NCI-H2227 (cell line): ENCODE measurements around the gene EIF1.
A peak's percentile ranks its signal among the peaks of the same experiment; 100 is the strongest.
"Not testable (repeated sequence)": the region's sequence is repeated elsewhere in the genome, so short reads cannot be mapped to it uniquely, and the experiment has no call there.

Experiments used
- DNase-seq: peaks from one replicate; lab custom pipeline; 2025; ENCODE audit not compliant: unreplicated experiment; lab: John Stamatoyannopoulos, UW

The EIF1 gene

GRCh38 chr17:41678411-41678906 is 10.2 kb upstream of the EIF1 start:
- no peak for DNase-seq

GRCh38 chr17:41678907-41679739 is 9.6 kb upstream of the EIF1 start:
- DNase-seq: no peak

DNA sequence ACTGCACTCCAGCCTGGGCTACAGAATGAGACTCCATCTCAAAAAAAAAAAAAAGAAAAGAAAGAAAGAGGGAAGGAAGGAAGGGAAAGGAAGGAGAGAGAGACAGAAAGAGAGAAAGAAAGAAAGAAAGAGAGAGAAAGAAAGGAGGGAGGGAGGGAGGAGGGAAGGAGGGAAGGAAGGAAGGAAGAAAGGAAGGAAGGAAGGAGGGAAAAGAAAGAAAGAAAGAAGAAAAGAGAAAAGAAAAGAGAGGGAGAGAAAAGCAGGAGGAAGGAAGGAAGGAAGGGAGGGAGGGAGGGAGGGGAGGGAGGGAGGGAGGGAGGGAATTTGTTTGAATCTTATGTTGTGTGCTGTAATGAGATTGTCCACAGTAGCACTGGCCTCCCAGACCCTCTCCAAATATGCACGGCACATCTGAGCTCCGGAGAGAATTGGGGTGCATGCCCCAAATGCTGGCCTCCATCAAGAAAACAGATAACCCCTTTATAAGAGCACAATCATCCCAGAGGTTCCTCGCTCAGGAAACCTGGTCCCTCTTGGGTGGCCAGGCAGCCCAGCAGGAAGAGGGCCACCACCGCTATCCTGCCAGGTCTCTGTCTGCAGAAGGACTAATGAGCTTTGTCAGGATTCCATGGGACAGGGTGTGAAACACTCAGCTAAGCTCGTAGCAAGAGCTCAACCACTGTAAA is 8.8 kb upstream of the EIF1 start:
- no peak for DNase-seq

DNA sequence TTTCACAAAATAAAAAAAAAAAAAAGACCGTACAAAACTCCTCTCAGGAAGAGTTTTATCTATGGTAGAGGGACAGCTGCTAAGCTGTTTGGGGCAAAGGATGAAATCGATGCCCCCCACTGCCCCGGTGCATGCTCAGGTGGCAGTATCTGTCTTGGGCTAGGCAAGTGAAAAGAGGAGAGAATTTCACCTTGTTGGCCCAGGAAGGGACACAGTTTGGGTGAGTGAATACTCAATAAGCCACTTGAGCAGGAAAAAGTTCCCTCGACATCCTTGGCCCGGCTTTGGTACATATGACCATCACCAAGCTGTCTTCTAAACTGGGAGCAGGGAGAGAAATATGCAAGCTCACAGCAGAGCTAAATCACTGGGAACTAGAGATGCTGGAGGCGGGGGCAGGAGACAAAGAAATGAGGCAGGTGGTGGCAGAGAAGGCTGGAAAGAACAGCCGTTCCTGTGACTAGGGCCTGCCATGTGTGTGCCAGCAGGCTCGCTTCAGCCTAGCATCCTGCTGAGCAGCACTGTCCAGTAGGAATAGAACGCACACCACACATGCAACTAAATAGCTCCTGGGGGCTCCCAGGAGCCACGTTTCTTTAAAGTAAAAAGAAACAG is 8.2 kb upstream of the EIF1 start:
- peak; percentile 42 for DNase-seq

GRCh38 chr17:41681776-41682175 is 6.9 kb upstream of the EIF1 start:
- no peak for DNase-seq

DNA sequence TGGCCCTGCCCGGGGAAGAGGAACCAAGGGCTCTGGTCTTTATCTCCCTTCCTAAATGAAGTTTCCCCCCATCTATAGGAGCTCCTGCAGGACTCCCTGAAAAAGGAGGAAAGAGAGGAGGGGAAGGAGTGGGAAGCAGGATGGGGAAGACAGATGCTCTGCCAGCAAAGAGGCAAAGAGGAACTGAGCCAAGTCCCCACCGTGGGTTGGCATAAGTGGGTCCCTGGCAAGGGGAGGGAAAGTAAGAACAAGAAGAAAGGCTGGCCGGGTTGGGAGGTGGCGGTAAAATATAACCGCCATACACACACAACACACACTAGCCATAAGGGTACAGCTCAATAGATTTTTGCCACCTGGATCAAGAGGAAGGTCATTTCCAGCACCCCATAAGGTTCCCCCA is 6.1 kb upstream of the EIF1 start:
- DNase-seq: no peak

GRCh38 chr17:41683441-41684007 is 5.2 kb upstream of the EIF1 start:
- peak; percentile 47 for DNase-seq

DNA sequence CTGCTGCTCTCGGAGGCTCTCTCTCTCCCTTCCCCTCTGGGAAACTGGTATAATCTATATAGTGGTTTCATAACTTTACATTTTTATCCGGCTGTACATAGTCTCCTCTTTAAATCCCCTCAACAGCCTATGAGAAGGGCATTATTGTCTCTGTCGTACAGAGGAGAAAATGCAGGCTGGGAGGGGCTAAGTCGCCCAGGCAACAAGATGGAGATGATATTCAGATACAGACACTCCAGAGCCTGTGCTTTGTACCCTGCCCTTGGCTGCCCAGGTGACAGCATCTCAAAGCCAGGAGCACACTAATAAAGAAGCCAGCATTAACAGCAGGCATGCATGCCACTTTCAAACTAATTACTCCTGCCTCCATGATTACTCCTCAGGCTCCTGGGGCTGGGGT is 4.7 kb upstream of the EIF1 start:
- DNase-seq: peak; percentile 51

- not testable (repeated sequence) for DNase-seq
Observed at GRCh38 chr17:41685753-41686152, 2.9 kb upstream of the EIF1 start.

DNA sequence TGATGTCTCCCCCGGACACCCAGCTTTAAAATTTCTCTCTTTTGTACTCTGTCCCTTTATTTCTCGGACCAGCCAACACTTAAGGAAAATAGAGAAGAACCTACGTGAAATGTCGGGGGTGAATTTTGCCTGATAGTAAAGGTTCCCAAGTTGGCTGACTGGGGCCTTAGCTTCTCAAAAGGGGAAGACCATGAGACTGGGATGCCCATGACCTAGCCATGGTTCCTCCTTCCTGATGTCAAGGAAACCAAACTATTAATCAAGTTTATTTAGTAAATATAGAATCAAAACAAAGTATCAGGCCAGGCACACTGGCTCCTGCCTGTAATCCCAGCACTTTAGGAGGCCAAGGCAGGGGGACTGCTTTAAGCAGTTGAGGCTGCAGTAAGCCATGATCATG is 2.4 kb upstream of the EIF1 start:
- no peak for DNase-seq

- DNase-seq: peak; percentile 73
Observed at GRCh38 chr17:41687828-41688640, 651 bp upstream of the EIF1 start.

- peak; percentile 77 for DNase-seq
Observed at GRCh38 chr17:41689497-41690299, 1.0 kb downstream of the EIF1 start.

- no peak for DNase-seq
Observed at GRCh38 chr17:41690497-41690896, 1.8 kb downstream of the EIF1 start.

DNA sequence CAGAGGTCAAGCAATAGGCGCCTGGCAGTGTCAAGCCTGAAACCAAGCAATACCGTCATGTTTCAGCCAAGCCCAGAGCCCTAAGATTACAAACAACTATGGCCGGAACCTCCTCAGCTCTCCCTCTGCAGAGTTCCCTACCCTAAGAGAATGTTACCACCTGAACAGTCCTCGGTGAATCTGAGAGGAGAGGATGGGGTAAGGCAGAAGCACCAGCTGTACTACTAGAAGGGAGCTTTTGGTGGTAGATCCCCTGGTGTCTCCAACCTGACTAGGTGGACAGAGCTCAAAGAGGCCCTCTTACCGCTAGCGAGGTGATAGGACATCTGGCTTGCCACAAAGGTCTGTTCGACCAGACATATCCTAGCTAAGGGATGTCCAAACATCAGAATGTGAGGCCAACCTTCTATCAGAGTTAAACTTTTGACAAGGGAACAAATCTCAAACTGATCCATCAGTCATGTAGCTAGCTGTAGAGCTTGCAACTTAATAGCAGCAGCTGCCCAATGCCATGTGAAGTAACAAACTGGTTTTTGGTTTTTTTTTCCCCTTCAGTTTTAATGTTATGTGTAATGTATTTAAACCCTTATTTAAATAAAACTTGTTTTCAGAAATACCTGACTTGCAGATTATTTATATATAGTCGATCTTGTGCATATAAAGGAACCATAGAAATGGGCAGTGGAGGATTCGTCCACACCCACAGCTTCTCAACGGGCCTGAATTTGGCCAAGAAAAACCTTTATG is 2.5 kb downstream of the EIF1 start:
- no peak for DNase-seq

DNA sequence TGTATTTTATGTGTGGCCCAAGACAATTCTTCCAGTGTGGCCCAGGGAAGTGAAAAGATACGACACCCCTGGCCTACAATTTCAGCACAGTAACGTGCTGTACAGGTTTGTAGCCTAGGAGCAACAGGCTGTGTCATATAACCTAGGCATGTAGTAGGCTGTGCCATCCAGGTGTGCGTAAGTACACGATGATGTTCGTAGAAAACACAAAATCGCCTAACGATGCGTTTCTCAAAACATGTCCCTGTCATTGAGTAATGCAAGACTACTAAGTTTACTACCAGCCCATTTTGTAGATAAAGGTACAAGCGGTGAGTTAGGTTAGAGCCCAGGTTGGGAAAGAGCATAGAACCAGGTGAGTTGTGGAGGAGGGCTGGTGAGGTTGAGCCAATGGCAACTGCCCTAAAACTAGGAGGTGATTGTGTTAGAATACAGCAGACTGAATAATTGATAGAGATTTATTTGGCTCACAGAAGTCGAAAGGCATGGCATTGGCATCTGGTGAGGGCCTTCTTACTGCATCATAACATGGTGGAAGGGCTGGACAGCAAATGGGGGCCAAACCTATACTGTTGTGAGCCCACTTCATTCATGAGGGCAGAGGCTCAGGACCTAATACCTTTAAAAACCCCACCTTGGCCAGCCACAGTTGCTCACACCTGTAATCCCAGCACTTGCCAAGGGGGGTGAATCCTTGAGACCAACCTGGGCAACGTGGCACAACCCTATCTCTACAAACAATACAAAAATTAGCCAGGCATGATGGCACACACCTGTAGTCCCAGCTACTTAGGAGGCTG is 4.2 kb downstream of the EIF1 start:
- DNase-seq: no peak

- no peak for DNase-seq
Observed at GRCh38 chr17:41695134-41695661, 6.5 kb downstream of the EIF1 start.

- peak; percentile 80 for DNase-seq
Observed at GRCh38 chr17:41695954-41696757, 7.5 kb downstream of the EIF1 start.
